Fibroblast of pulmonary artery (primary cell): ENCODE results near the gene TMEM132A.

Experiments
- DNase-seq: peaks from one replicate; pipeline ENCODE4 v3.0.0-alpha.2; 2010; ENCODE audit warnings: low read depth
- H3K4me3 ChIP-seq: replicated peaks from 2 replicates; pipeline ENCODE4 v1.5.1; 2011; ENCODE audit warnings: low read depth, mild to moderate bottlenecking, control low read depth, low read length, moderate library complexity
- CTCF ChIP-seq: IDR thresholded peaks from 2 replicates; pipeline ENCODE4 v1.5.1; 2011; ENCODE audit warnings: mild to moderate bottlenecking, control low read depth, low read length, inconsistent platforms; ENCODE audit errors: missing control alignments

TMEM132A gene

GRCh38 chr11:60895687-60896086 is 28.6 kb upstream of the TMEM132A start:
- DNase-seq, result no peak
- no peak overlapping the region for H3K4me3 ChIP-seq
- TF ChIP-seq CTCF, result no peak

- H3K4me3 ChIP-seq, result no peak overlapping the region
- TF ChIP-seq CTCF, result no peak
- DNase-seq, result no peak
These were observed 26.8 kb upstream of the TMEM132A start for GRCh38 chr11:60897496-60897895.

DNA sequence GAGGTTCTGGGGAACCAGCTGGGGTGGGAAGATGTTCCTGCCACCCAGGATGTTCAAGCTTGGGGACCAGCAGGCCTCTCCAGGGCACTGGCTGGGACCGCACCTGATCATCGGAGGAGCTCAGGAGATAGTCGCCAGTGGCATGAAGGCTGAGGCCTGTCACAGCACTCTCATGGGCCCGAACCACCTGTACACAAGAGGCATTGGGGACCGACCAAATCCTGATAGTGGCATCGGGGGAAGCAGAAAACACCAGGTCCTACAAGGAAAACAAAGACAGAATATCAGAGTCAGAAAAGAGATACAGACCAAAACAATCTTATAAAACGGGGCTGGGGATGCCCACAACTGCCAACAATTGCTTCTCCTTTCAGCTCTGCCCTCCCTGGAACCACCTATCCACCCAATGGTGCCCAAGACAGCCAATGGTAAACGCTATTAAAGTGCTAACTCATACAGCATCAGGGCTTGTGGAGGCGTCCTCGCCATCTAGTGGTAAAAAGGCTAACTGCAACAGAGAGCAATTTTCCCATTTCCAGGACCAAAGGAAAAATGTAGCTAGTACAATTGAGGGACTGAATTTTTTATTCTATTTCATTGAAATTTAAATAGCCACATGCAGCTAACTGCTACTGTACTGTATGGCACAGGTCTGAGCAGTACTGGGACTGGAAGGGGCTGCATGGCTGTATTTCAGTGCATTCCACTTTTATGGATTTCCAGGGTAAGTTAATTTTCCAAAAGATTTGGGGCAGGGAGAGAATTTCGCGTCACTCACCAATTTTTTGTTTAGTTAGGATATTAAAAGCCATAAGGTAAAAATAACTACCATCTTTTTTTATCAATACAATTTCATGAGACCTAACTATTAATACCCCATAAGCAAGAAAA is 25.0 kb upstream of the TMEM132A start:
- TF ChIP-seq CTCF, result peak; percentile 99
- peak; percentile 81 for DNase-seq
- no peak overlapping the region for H3K4me3 ChIP-seq

GRCh38 chr11:60899977-60900376 is 24.3 kb upstream of the TMEM132A start:
- no peak for DNase-seq

GRCh38 chr11:60900673-60901404 is 23.4 kb upstream of the TMEM132A start:
- no peak overlapping the region for H3K4me3 ChIP-seq
- no peak for TF ChIP-seq CTCF
- no peak for DNase-seq

More at GRCh38 chr11:60899977-60900376, 24.3 kb upstream of the TMEM132A start:
- no peak for TF ChIP-seq CTCF
- H3K4me3 ChIP-seq, result no peak overlapping the region

DNA sequence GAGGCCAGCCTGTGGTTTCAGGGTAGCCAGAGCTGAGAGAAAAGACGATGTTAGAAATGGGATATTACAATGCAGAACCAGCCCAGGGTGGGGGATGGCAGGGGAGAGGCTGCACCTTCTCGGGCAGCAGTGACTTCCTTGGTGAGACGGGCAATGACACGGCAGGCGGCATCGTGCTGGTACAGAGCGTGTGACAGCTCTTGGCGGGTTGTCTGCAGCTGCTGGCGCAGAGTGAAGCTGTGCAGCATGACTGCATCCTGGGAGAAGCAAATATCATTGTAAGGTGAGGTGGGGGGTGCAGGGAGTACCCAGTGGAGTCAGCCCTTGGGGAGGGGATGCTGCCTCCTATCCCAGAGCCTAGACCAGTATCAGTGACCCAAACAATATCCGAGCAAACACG is 21.6 kb upstream of the TMEM132A start:
- no peak overlapping the region for H3K4me3 ChIP-seq
- DNase-seq, result no peak
- no peak for TF ChIP-seq CTCF
